ENCODE data around the gene MAN1C1.

MAN1C1 gene

DNA sequence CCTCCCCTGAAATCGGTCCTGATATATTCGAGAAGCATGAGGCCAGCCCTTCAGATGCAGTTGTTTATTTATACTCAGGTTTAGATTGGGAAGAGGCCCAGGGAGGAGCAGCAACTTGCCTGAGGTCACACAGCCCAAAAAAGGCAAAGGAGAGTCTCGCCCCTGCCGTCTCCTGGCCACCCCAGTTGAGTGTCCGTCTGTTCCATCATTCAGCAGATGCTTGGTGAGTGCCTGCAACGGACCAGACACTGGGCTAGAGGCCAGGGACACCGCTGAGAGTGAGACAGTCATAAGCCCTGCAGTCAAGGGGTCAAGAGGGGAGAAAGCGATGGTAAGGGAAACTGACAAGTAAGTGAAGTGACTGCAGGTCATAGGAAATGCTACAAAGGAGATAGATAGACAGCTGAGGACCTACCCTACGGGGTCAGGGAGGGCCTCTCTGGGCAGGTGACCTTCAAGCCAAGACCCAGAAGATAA is 168.0 kb downstream of the MAN1C1 start:
- no peak for DNase-seq (ENCODE audit: extremely low read depth, low read depth)

DNA sequence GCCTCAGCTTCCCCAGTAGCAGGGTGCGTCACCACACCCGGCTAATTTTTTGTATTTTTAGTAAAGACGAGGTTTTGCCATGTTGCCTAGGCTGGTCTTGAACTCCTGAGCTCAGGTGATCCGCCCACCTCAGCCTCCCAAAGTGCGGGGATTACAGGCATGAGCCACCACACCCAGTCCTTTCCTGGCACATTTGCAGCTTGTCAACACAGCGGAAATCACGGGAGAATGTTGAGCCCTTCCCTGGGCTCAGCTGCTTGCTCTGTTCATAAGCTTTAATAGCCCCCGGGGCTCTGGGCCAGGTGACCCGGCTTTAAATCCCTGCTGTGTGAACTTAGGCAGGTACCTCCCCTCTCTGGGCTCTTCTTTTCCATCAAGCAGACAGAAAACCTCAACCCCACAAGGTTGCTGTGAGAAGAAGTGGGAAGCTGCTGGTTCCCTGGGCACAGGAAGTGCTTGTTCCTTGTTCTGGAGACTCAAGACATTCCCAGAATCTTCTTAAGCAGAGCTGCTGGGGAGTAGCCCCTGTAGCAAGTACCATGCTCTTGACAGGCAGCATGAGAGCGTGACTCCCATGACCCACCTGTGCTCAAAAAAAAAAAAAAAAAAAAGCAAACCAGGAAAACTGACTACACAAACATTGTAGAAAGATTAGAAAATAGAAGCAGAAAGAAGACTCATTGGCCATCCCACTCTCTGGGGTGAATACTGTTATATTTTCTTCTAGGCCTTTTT is 168.9 kb downstream of the MAN1C1 start:
- no peak for TF ChIP-seq CTCF (IDR thresholded peaks at IDR 0.05; ENCODE audit: low read depth, low read length)
- no peak for DNase-seq (ENCODE audit: extremely low read depth, low read depth)

More for the DNA sequence above, 168.0 kb downstream of the MAN1C1 start:
- no peak for TF ChIP-seq CTCF (IDR thresholded peaks at IDR 0.05; ENCODE audit: low read depth, low read length)

GRCh38 chr1:25786887-25787759 is 170.5 kb downstream of the MAN1C1 start:
- TF ChIP-seq CTCF (IDR thresholded peaks at IDR 0.05; ENCODE audit: low read depth, low read length): no peak
- no peak for DNase-seq (ENCODE audit: extremely low read depth, low read depth)

DNA sequence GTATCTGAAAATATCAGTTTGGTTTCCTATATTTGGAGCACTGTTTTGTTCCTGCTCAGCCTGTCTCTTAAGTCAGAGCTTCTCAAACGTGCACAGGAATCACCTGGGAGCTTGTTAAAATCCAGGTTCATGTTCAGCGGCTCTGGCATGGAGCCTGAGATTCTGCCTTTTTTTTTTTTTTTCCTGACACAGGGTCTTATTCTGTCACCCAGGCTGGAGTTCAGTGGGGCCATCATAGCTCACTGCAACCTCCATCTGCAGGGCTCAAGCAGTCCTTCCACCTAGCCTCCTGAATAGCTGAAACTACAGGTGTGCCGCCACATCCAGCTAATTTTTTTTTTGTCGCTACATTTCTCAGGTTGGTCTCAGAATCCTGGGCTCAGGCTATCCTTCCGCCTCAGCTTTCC is 171.2 kb downstream of the MAN1C1 start:
- DNase-seq (ENCODE audit: extremely low read depth, low read depth): no peak
- TF ChIP-seq CTCF (IDR thresholded peaks at IDR 0.05; ENCODE audit: low read depth, low read length): no peak

GRCh38 chr1:25790472-25790871 is 173.9 kb downstream of the MAN1C1 start:
- no peak for DNase-seq (ENCODE audit: extremely low read depth, low read depth)
- TF ChIP-seq CTCF (IDR thresholded peaks at IDR 0.05; ENCODE audit: low read depth, low read length): no peak

DNA sequence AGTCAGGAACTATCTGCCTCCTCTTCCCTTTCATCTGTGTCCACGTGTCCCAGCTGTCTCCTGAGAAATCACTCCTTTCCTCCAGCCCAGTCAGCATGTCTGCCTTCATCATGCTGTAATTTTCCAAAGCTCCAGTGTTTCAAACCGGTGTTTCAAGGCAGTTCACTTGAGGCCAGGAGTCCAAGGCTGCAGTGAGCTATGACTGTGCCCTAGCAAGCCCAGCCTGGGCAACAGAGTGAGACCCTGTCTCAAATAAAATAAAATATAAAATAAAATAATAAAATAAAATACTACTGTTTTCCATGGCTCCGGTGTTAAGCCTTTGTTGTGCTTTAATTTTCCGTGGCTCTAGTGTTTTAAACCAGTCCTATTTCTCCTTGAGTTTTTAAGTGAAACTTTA is 175.5 kb downstream of the MAN1C1 start:
- no peak for DNase-seq (ENCODE audit: extremely low read depth, low read depth)
- no peak for TF ChIP-seq CTCF (IDR thresholded peaks at IDR 0.05; ENCODE audit: low read depth, low read length)
